Body of pancreas (tissue), 4 donors: ENCODE results near the gene SKAP2. TPM values are rescaled to one million over a fixed set of nuclear protein-coding genes. Genes with fewer than 3 reads are reported as not detected.

Experiments used
- ATAC-seq: fragments of 150-250 bp; one replicate; pipeline ENCODE4 v1.9.1; 2016
- DNase-seq, 4 donors: peaks; one replicate each; pipeline ENCODE4 v3.0.0-alpha.2; 2019
- H3K27ac ChIP-seq, 4 donors: fragments of 200-600 bp; sonication (generic); 1 replicate in 3 of 4; 2 replicates in 1 of 4; pipeline versions ENCODE4 v1.5.1 to v1.6.1; 2016 to 2019; ENCODE audit warnings: mild to moderate bottlenecking in 1 of 4, mixed read lengths in 1 of 4, moderate library complexity in 1 of 4
- H3K27me3 ChIP-seq, 2 donors: fragments of 200-600 bp; sonication (generic); one replicate each; pipeline ENCODE4 v1.6.0; 2016; ENCODE audit warnings: mild to moderate bottlenecking in 1 of 2
- H3K36me3 ChIP-seq, 2 donors: fragments of 200-600 bp; sonication (generic); replicated peaks in 1 of 2; 2 replicates each; pipeline ENCODE4 v1.5.1; 2016; ENCODE audit warnings: low read depth in 2 of 2; ENCODE audit not compliant: insufficient read depth in 1 of 2
- H3K4me1 ChIP-seq: fragments of 200-600 bp; sonication (generic); one replicate; pipeline ENCODE4 v1.6.0; 2016
- H3K4me3 ChIP-seq, 2 donors: fragments of 200-600 bp; sonication (generic); 1 replicate in 1 of 2; 2 replicates in 1 of 2; pipeline ENCODE4 v1.5.1; 2016 to 2019
- H3K9me3 ChIP-seq, 3 donors: fragments of 200-600 bp; sonication (generic); 1 replicate in 2 of 3; 2 replicates in 1 of 3; pipeline ENCODE4 v1.5.1; 2016
- CTCF ChIP-seq, 7 experiments: fragments of 450-650 bp in 4 of 7; fragments of 200-600 bp in 3 of 7; sonication (generic) in 3 of 7; IDR thresholded peaks; one replicate each; pipeline ENCODE4 v1.5.1; 2016 to 2019; ENCODE audit warnings: antibody characterized with exemption in 7 of 7
- POLR2A ChIP-seq, 3 donors: fragments of 450-650 bp; IDR thresholded peaks; one replicate each; pipeline ENCODE4 v1.6.1; 2016; ENCODE audit warnings: antibody characterized with exemption in 3 of 3, mild to moderate bottlenecking in 2 of 3
- whole genome bisulfite sequencing, 2 donors: methylation state at CpG; one replicate each; pipeline ENCODE4 v1.1.5; 2017; 5-methylcytosine and 5-hydroxymethylcytosine counted together
- intact Hi-C: fragments of 100-400 bp; cut with DNase I; formaldehyde crosslinking; loops from one replicate; pipeline ENCODE4 v1.15.1; 2023
- total RNA-seq, 2 donors: library from RNA; depleted of rRNA; stranded (reverse); fragments of >200 nt; gene quantifications; one replicate each; pipeline ENCODE4 v1.1.0, GENCODE V29; 2016

Gene SKAP2
- total RNA-seq, 2 donors from 2014 or later = 8.6 to 12.7 TPM

GRCh38 chr7:26636808-26637207 lies 227.6 kb downstream of the SKAP2 start:
- Histone ChIP-seq H3K36me3 (no peaks in the 10 kb centered on the region), H3K4me3 (no peak overlapping the region), H3K27ac (no peak overlapping the region), H3K4me1 (no peaks in the 10 kb centered on the region), H3K9me3 (no peaks in the 10 kb centered on the region), H3K27me3 (no peaks in the 10 kb centered on the region)
- intact Hi-C loops = no loop called here
- 73 to 74% methylated on average over 3 of the region's 3 CpGs for WGBS, 2 donors
- ATAC-seq (no peak), DNase-seq (no peak)
- TF ChIP-seq CTCF (IDR thresholded peaks at IDR 0.05) (no peak), POLR2A (IDR thresholded peaks at IDR 0.05) (no peak)

GRCh38 chr7:26633557-26633956 lies 230.8 kb downstream of the SKAP2 start:
- DNase-seq (no peak), ATAC-seq (no peak)
- Histone ChIP-seq H3K36me3 (no peaks in the 10 kb centered on the region), H3K27ac (no peak overlapping the region), H3K4me3 (no peak overlapping the region), H3K4me1 (no peaks in the 10 kb centered on the region), H3K27me3 (no peaks in the 10 kb centered on the region), H3K9me3 (no peaks in the 10 kb centered on the region)
- TF ChIP-seq POLR2A (IDR thresholded peaks at IDR 0.05) (no peak), CTCF (IDR thresholded peaks at IDR 0.05) (no peak)
- intact Hi-C loops = no loop called here
- WGBS, 2 donors = 89 to 97% methylated on average over 3 of the region's 3 CpGs

- H3K4me1 ChIP-seq = no peaks in the 10 kb centered on the region
- no peak overlapping the region for H3K4me3 ChIP-seq
- H3K36me3 ChIP-seq = no peaks in the 10 kb centered on the region
- intact Hi-C loops = no loop called here
- TF ChIP-seq CTCF (IDR thresholded peaks at IDR 0.05) = no peak
- no peak for TF ChIP-seq POLR2A (IDR thresholded peaks at IDR 0.05)
- DNase-seq (no peak), ATAC-seq (no peak)
- H3K27ac ChIP-seq = no peak overlapping the region
- no peaks in the 10 kb centered on the region for H3K9me3 ChIP-seq
- WGBS, 2 donors = 89 to 93% methylated on average over 6 of the region's 6 CpGs
- no peaks in the 10 kb centered on the region for H3K27me3 ChIP-seq
Observed at GRCh38 chr7:26631601-26632000, 232.8 kb downstream of the SKAP2 start.

- intact Hi-C loops = no loop called here
- Histone ChIP-seq H3K27me3 (no peaks in the 10 kb centered on the region), H3K4me3 (no peak overlapping the region), H3K9me3 (no peaks in the 10 kb centered on the region), H3K4me1 (no peaks in the 10 kb centered on the region), H3K36me3 (no peaks in the 10 kb centered on the region), H3K27ac (no peak overlapping the region)
- 79 to 88% methylated on average over 14 of the region's 14 CpGs for WGBS, 2 donors
- DNase-seq (no peak), ATAC-seq (no peak)
- TF ChIP-seq POLR2A (IDR thresholded peaks at IDR 0.05) = no peak
- no peak for TF ChIP-seq CTCF (IDR thresholded peaks at IDR 0.05)
Observed at GRCh38 chr7:26630941-26631580, 233.3 kb downstream of the SKAP2 start.

GRCh38 chr7:26630361-26630760 lies 234.0 kb downstream of the SKAP2 start:
- Histone ChIP-seq H3K36me3 (no peaks in the 10 kb centered on the region), H3K27ac (no peak overlapping the region), H3K27me3 (no peaks in the 10 kb centered on the region), H3K4me1 (no peaks in the 10 kb centered on the region), H3K9me3 (no peaks in the 10 kb centered on the region), H3K4me3 (no peak overlapping the region)
- DNase-seq (no peak), ATAC-seq (no peak)
- intact Hi-C loops = no loop called here
- TF ChIP-seq CTCF (IDR thresholded peaks at IDR 0.05) = no peak
- no peak for TF ChIP-seq POLR2A (IDR thresholded peaks at IDR 0.05)
- WGBS, 2 donors = 76 to 78% methylated on average over 3 to 4 of the region's 4 CpGs
